Measurements from ENCODE around the gene MAGI2.

GRCh38 chr7:78429878-78430277 is 1023.6 kb downstream of the MAGI2 start:
- TF ChIP-seq CTCF (IDR thresholded peaks at IDR 0.05): no peak
- TF ChIP-seq POLR2A (IDR thresholded peaks at IDR 0.05): no peak
